ENCODE measurements around the gene ADAMTS2.

- TF ChIP-seq EZH2 (IDR thresholded peaks at IDR 0.05; ENCODE audit: insufficient read depth, poor library complexity, severe bottlenecking) (no peak), EZH2phosphoT487 (IDR thresholded peaks at IDR 0.05; ENCODE audit: insufficient read depth, low read depth) (no peak)
Observed at GRCh38 chr5:179268966-179269693, 76.1 kb downstream of the ADAMTS2 start.
